HL-60 (cell line): ENCODE data around the gene RSPH3.

Experiments used
- CTCF ChIP-seq: IDR thresholded peaks from one replicate; pipeline ENCODE4 v1.5.1; 2011; ENCODE audit warnings: low read length, control low read depth, inconsistent platforms; ENCODE audit not compliant: insufficient read depth
- GABPA ChIP-seq: IDR thresholded peaks from 2 replicates; pipeline ENCODE4 v1.6.1; 2012; ENCODE audit warnings: low read depth
- POLR2AphosphoS5 ChIP-seq: IDR thresholded peaks from 2 replicates; pipeline ENCODE4 v1.6.1; 2012; ENCODE audit warnings: low read depth
- REST ChIP-seq: IDR thresholded peaks from 2 replicates; pipeline ENCODE4 v1.6.1; 2012; ENCODE audit warnings: low read depth; ENCODE audit not compliant: insufficient replicate concordance
- SPI1 ChIP-seq: IDR thresholded peaks from 2 replicates; pipeline ENCODE4 v1.6.1; 2012; ENCODE audit warnings: low read depth, mild to moderate bottlenecking, borderline replicate concordance

- TF ChIP-seq REST = no peak
- no peak for TF ChIP-seq CTCF
- no peak for TF ChIP-seq POLR2AphosphoS5
- no peak for TF ChIP-seq GABPA
- no peak for TF ChIP-seq SPI1
These were observed 14.4 kb upstream of the RSPH3 start for GRCh38 chr6:159014406-159014805.
